ENCODE data around the gene CBX3.
"Not testable (repeated sequence)": the region's sequence is repeated elsewhere in the genome, so short reads cannot be mapped to it uniquely, and the experiment has no call there.

CBX3 gene

DNA sequence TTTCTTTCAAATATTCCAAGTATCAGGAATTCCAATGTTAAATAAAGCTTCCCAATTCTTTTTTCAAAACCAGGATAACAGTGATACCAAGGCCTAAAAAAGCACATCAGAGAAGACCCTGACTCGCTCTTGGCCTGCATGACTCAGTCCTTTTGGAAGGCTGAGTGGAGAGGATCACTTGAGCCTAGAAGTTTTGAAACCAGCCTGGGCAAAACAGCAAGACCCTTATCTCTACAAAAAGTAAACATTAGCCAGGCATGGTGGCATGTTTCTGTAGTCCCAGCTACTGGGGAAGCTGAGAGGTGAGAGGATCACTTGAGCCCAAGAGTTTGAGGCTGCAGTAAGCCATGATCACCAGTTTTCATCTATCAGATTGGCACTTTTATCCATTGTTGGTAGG lies 30.9 kb upstream of the CBX3 start:
- DNase-seq (ENCODE audit: low read depth) = no peak

DNA sequence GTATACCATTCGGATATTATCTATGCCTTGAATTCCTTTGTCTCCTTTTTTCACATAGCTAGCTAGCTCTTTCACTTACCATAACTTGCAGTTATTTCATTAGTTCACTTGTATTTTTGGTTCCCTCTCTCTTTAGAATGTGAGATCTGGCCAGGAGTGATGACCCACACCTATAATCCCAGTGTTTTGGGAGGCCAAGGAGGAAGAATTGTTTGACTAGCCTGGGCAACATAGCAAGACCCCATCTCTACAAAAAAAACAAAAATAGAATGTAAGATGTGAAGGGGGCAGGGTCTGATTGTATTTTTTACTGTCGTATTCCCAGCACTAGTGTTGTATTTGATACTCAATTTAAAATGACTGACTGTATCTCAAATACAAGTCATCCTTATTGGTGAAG lies 29.9 kb upstream of the CBX3 start:
- no peak for DNase-seq (ENCODE audit: low read depth)

DNA sequence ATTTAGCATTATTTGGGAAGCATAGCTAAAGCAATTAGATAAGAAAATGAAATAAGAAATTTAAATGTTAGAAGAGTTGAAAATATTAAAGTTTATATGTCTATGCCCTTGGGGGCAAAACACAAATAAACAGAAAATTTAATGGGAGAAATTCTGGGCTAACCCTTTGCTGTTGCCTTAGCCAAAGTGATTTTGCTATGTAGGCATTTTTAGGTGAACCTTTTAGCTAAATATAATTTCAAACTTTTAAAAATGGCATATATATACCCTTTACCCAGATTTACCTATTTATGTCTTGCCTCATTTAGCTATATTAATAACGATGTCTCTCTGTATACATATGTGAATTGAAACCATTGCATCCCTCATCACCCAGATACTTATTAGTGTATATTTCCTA lies 29.5 kb upstream of the CBX3 start:
- DNase-seq (ENCODE audit: low read depth) = no peak

DNA sequence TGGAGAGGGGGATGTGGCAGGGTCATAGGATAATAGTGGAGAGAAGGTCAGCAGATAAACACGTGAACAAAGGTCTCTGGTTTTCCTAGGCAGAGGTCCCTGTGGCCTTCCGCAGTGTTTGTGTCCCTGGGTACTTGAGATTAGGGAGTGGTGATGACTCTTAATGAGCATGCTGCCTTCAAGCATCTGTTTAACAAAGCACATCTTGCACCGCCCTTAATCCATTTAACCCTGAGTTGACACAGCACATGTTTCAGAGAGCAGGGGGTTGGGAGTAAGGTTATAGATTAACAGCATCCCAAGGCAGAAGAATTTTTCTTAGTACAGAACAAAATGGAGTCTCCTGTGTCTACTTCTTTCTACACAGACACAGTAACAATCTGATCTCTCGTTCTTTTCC lies 25.6 kb upstream of the CBX3 start:
- not testable (repeated sequence) for DNase-seq (ENCODE audit: low read depth)

DNA sequence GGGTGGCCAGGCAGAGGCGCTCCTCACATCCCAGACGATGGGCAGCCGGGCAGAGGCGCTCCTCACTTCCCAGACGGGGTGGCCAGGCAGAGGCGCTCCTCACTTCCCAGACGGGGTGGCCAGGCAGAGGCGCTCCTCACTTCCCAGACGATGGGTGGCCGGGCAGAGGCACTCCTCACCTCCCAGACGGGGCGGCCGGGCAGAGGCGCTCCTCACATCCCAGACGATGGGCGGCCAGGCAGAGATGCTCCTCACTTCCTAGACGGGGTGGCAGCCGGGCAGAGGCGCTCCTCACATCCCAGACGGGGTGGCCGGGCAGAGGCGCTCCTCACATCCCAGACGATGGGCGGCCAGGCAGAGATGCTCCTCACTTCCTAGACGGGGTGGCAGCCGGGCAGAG lies 24.8 kb upstream of the CBX3 start:
- not testable (repeated sequence) for DNase-seq (ENCODE audit: low read depth)

DNA sequence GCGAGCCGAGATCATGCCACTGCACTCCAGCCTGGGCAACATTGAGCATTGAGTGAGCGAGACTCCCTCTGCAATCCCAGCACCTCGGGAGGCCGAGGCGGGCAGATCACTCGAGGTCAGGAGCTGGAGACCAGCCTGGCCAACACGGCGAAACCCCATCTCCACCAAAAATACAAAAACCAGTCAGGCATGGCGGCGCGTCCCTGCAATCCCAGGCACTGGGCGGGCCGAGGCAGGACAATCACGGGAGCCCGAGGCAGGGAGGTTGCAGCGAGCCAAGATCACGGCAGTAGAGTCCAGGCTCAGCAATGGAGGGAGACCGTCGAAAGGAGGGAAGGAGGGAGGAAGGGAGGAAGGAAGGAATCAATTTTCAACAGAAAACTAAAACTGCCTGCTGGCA lies 24.3 kb upstream of the CBX3 start:
- DNase-seq (ENCODE audit: low read depth) = not testable (repeated sequence)

DNA sequence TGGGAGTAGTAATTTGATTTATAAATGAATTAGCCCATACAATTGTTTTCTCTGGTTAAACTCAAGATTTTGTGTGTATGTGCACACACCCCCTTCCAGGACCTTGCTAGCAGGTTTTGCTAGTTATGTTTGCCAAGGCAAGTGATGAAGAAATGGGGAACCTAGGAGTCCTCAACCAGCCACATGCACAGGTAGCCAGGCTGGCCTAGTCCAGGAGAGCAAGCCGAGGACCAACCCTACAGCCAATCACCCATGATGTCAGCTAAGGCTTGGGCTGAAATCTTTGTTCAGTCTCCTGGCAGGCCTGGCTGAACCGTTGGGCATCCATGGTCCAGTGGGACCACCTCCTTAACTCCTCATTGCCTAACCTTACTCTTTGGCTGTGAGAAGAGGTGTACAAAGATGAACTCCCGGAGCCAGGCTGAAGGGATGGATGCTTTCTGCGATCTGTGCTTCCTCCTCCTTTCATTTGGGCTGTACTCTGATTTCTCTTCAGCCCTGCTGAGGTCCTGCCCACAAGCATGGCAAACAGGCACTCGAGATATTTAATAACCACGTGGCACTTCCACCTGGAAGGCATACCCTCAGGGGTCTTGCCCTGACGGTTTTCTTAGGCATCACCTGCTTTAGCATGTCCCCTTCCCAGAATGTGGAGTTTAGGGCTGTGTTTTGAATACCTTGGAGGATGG lies 23.1 kb upstream of the CBX3 start:
- DNase-seq (ENCODE audit: low read depth) = no peak

DNA sequence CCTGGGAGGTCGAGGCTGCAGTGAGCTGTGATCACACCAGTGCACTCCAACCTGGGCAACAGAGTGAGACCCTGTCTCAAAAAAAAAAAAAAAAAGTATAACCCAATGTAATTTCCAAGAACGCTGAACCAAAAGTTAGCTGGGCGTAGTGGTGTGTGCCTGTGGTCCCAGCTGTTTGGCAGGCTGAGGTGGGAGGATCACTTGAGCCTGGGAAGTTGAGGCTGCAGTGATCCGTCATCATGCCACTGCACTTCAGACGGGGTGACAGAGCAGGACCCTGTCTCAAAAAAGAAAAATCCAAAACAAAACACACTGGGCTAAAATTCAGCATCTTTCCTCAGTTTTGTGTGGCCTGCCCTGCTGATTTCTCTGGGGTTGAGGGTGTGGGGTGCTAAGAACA lies 22.1 kb upstream of the CBX3 start:
- DNase-seq (ENCODE audit: low read depth) = no peak

DNA sequence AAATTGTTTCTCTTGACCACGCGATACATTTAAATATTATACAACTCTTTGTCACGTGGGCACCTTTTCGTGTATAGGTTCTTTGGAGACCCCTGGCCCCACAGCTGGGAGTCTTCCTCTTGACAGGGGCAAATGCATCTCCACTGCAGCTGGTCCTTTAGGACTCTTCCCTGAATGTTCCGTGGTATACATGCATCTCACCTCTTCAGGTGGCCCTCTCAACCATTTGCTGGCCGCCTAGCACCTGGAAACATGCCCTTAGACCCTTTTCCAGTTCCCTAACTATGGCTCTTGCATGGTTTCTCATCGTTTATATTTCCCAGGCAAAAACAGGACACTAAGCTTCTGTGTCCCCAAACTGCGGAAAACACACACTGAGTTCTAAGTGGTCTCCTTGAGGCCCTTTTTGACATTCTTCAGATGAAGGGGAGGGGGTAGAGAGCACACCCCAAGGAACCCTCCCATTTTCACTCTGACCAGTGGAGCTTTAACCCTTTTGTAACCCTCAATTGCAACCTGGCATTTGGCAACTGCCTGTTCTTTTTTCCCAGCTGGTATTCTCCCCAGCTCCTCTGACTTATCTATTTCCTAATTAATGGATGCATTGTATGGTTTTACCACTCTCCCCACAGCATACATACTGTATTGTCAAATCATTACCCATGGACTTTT lies 21.6 kb upstream of the CBX3 start:
- DNase-seq (ENCODE audit: low read depth) = no peak

DNA sequence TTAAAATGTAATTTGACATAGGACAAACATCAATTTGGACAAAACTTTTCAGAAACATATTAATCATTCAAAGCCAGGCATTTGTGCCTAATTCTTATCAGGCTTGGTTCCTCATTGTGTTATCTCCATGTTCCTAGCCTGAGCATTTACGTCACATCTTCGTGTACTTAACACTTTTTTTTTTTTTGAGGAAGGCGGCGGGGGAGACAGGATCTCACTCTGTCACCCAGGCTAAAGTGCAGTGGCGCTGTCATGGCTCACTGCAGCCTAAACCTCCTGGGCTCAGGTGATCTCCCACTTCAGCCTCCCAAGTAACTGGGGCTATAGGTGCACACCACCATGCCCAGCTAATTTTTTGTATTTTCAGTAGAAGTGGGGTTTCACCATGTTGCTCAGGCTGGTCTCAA lies 20.8 kb upstream of the CBX3 start:
- DNase-seq (ENCODE audit: low read depth) = no peak

DNA sequence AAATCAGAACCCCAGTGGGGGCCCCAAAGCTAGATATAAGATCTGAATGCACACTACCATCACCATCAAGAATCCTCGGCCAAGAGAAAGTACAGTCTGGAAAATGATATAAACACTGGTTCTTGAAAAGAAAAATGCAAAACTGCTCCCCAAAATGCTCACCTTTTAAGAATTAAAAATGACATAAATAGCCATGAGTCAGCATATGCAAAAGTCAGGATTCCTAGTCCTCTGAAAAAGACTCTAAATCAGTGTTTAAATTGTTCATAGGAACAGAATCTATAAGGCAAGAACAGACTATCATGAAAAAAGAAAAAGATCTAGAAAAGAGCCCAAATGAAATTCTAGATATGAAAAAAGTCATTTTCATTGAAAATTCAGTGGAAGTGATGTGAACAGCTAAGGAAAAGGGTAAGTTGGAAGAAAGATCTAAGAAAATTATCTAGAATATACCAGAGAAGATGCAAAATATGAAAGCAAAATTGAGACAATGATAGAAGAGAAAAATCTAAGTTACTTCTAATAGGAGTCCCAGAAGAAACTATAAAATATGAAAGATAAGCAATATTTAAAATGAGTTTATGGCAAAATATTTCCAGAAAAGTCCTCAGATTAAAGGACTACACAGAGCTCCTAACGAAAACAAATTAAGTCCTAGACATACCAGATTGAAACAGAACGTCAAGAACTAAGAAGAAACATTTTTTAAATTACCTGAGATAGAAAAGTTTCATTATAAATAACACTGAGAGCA lies 19.9 kb upstream of the CBX3 start:
- no peak for DNase-seq (ENCODE audit: low read depth)

DNA sequence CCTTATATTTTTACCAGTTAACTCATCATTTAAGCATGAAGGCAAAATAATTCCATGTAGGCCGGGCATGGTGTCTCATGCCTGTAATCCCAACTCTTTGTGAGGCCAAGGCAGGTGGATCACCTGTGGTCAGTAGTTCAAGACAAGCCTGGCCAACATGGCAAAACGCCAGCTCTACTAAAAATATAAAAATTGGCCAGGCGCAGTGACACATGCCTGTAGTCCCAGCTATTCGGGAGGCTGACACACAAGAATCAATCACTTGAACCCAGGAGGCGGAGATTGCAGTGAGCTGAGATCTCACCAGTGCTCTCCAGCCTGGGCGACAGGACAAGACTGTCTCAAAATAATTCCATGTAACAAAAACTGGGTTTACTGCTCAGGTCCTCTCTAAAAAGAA lies 19.3 kb upstream of the CBX3 start:
- no peak for DNase-seq (ENCODE audit: low read depth)

DNA sequence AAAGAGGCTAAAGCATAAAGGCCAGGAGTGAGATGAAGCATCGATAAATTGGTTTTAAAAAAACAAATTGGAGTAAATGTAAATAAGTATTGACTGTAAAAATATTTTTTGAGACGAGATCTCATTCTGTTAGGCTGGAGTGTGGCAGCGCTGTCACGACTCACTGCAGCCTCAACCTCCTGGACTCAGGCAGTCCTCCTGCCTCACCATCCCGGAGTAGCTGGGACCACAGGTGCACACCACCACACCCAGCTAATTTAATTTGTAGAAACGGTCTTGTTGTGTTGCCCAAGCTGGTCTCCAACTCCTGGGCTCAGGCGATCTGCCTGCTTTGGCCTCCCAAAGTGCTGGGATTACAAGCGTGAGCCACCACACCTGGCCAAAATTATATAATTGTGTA lies 18.8 kb upstream of the CBX3 start:
- DNase-seq (ENCODE audit: low read depth) = no peak

DNA sequence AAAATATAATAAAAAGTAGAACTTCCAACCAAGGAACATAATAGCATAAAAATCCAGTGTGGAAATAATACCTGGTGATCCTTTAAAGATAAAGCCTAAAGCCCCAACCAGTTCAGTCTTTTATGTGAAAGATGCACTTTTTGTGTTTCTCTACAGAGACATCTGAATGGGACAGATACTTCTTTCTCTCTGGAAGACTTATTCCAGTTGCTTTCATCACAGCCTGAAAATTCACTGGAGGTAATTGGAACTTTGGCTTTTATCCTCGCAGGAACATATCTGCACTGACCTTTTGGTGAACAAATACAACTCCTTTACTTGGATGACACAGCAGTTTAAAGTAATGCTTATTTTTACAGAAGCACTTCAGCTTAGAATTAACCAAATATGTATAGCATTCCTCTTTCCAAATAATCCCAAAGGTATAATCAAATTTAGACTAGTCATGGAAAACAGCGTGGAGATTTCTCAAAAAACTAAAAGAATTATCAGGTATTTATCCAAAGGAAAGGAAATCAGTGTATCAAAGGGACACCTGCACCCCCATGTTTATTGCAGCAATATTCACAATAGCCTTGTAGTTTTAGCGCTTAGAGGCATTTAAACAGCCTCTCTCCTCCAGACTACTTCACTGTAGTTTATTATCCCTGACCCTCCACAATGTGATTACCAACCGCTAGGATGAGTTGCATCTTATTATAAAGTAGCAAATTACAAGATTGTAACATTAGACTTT lies 17.8 kb upstream of the CBX3 start:
- DNase-seq (ENCODE audit: low read depth) = no peak

DNA sequence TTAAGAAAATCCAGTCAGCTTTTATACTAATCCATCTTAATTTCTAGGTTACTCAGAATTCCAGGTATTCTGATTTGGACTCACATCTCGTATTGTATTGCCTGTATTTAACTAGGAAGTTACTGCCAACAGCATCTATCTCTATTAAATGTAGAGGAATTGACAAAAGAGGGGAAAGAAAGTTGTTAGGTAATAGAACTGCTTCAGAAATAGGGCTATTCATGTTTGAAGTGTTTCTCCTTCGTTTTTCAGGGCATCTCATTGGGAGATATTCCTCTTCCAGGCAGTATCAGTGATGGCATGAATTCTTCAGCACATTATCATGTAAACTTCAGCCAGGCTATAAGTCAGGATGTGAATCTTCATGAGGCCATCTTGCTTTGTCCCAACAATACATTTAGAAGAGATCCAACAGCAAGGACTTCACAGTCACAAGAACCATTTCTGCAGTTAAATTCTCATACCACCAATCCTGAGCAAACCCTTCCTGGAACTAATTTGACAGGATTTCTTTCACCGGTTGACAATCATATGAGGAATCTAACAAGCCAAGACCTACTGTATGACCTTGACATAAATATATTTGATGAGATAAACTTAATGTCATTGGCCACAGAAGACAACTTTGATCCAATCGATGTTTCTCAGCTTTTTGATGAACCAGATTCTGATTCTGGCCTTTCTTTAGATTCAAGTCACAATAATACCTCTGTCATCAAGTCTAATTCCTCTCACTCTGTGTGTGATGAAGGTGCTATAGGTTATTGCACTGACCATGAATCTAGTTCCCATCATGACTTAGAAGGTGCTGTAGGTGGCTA lies 17.1 kb upstream of the CBX3 start:
- DNase-seq (ENCODE audit: low read depth) = not testable (repeated sequence)

DNA sequence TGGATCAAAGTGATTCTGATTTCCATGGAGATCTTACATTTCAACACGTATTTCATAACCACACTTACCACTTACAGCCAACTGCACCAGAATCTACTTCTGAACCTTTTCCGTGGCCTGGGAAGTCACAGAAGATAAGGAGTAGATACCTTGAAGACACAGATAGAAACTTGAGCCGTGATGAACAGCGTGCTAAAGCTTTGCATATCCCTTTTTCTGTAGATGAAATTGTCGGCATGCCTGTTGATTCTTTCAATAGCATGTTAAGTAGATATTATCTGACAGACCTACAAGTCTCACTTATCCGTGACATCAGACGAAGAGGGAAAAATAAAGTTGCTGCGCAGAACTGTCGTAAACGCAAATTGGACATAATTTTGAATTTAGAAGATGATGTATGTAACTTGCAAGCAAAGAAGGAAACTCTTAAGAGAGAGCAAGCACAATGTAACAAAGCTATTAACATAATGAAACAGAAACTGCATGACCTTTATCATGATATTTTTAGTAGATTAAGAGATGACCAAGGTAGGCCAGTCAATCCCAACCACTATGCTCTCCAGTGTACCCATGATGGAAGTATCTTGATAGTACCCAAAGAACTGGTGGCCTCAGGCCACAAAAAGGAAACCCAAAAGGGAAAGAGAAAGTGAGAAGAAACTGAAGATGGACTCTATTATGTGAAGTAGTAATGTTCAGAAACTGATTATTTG lies 16.3 kb upstream of the CBX3 start:
- DNase-seq (ENCODE audit: low read depth) = no peak

DNA sequence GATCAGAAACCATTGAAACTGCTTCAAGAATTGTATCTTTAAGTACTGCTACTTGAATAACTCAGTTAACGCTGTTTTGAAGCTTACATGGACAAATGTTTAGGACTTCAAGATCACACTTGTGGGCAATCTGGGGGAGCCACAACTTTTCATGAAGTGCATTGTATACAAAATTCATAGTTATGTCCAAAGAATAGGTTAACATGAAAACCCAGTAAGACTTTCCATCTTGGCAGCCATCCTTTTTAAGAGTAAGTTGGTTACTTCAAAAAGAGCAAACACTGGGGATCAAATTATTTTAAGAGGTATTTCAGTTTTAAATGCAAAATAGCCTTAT lies 15.7 kb upstream of the CBX3 start:
- no peak for DNase-seq (ENCODE audit: low read depth)

DNA sequence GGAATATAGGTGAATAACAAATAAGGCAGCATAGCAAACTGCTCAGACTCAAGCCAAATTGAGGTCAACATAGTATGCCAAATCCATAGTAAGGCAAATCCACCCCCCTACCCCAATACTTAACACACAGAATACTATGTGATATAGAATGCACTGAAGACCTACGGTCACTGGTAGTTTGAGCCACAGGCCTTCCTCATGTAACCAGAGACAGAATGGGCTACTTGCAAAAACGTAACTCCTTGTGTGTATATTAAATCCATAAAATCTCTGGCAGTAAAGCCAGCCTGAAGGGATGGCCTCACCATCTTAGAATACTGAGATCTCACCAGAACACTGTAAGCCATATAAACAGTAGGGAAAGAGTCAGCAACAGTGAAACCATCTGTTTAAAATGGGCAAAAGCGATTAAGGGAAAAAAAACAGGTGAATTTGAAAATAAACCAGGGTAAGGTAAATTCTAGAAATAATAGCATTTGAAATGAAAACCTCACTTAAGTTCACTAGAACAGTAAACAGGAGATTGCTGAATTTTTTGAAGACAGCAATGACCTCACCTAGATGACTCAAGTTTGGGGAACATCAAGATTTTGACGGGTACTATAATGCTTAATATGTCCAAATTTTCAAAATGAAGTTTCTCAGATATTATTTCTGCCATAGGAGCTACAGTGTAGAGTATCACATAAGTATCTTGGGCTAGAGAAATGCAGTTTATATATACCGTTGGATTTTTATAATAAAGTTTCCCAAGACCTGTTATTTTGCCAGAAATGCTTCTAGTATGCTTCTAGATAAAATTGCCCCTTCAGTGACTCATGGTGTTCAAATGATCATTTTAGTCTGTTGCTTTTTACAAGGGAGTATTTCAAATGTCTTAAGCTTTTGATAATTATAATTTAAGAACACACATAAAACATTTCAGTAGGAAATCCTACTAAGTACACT lies 14.9 kb upstream of the CBX3 start:
- DNase-seq (ENCODE audit: low read depth) = no peak

DNA sequence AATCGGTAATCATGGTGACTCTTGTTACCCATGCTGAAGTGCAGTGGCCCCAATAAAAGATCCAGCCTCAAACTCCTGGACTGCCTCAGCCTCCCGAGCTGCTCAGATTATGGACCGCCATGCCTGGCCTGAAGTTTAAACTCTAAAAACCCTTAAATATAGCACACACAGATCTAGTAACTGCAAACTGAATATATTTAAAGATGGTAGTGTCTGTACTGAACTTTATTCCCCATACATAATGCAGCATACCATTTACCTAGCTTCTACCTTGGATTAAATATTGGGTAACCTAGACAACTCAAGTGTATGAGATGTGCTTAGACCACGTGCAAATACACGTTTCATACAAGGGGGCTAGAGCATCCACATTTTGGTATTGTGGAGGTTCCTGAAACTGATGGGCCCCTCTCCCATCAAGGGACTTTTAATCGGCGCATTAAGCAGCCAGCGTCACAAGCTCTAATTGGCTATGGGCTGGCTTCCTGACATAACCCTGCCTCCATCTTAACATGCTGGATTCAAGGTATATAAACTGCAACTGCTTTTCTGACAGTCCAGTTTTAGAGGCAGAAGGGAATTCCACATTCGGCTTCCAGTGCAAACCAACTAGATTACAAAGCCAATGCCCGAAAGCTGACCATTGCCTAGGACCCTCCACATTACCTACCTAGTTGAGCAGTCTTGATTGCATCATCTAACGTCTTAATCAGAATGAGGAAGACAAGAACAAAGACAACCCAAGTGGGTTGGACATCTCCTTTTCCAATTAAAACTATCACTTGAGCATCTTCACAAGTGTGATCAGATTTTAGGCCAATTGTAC lies 14.0 kb upstream of the CBX3 start:
- DNase-seq (ENCODE audit: low read depth) = no peak
